ENCODE measurements around the gene CALD1. TPM values are rescaled to one million over a fixed set of nuclear protein-coding genes. Genes with fewer than 3 reads are reported as not detected.

CALD1 gene
- total RNA-seq, 2 experiments from 2014 or later: 0.42 to 0.62 TPM

DNA sequence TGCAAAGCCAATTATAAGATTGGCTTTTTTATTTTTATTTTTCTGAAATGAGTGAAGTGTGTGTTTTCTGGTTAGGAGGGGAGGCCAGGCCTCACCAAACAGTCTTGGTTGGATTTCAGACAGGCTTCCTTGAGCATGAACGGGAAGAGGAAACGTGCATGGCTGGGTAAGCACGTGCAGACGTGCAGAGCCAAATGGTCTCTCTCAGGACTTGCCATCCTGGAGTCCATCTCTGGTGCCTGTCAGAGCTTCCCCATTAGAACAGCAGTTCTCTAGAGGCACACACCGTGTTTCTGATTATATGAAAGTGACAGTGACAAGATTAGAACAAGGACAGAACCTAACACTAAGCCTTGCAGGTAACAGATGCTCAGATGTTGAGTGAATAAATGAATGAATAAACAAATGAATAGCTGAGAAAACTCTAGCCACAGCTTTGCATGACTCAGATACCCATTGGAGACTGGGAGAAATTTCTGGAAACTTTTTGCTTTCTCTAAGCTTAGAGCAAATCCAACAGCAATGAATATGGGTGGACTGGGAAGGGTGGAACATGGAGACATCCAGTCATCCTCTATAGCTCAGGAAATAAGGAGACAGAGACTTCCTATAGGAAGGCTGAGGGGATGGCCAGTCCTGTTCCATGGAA lies 11.8 kb upstream of the CALD1 start:
- H3K36me3 Mint-ChIP-seq (ENCODE audit: low read depth): peaks cover 2% of the 10 kb centered on the region
- no peaks in the 10 kb centered on the region for H3K4me1 Mint-ChIP-seq (ENCODE audit: low read depth)
- CTCF ChIA-PET: interaction anchor here (1.0 to 1.4 kb wide), 5 partner anchors 17 to 186 kb away, joined by 3 to 4 read pairs (median 3); no protein-coding TSS in a partner anchor
- intact Hi-C loops (cut with micrococcal nuclease): no loop called here
- H3K27ac Mint-ChIP-seq: no peak overlapping the region
- H3K27me3 Mint-ChIP-seq (ENCODE audit: low read depth): no peaks in the 10 kb centered on the region
- DNase-seq: no peak
- H3K9me3 Mint-ChIP-seq: no peaks in the 10 kb centered on the region
- H3K4me3 Mint-ChIP-seq: no peak overlapping the region

DNA sequence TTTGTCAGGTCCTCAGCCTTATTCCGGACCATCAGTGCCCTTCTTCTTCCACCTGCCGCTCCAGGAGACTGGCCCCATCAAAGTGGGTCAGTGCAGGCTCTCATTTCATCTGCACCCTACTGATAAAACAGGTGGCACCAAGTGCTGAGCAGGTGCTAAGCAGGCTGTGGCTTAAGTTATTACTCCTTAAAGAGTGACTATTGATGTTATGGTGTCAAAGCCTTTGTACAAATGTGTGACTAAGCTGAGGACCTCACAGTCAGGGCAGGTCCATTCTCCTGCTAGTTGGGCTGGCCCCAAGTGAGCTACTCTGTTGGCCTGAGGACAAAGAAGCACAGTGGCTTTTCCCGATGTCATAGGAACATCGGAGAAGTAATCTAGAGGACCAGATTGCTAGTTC lies 11.2 kb upstream of the CALD1 start:
- CTCF ChIA-PET: interaction anchor here (0.6 to 1.4 kb wide), 8 partner anchors 16 to 186 kb away, joined by 3 to 4 read pairs (median 3); no protein-coding TSS in a partner anchor
- intact Hi-C loops (cut with micrococcal nuclease): no loop called here

DNA sequence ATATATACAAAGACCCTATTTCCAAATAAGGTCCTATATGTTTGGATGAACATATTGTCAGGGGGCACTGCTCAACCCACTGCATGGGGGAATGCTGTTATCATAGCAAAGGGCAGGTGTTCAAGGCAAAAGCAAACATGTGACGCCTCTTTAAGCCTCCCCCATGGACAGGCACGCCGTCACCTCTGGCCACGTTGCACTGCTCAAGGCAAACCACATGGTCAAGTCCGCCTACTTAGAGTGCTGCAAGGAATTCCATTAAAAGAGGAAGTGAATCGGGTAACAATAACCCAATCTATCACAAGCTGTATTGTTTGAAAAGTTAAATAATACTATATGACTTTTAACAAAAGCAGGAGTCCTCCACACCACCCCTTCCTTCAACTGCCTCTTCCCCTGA lies 8.8 kb upstream of the CALD1 start:
- Mint-ChIP-seq H3K9me3 (no peaks in the 10 kb centered on the region), H3K4me1 (ENCODE audit: low read depth) (no peaks in the 10 kb centered on the region), H3K27me3 (ENCODE audit: low read depth) (no peaks in the 10 kb centered on the region), H3K36me3 (ENCODE audit: low read depth) (no peaks in the 10 kb centered on the region), H3K4me3 (no peak overlapping the region), H3K27ac (no peak overlapping the region)
- intact Hi-C loops (cut with micrococcal nuclease): no loop called here
- CTCF ChIA-PET: no interaction called here
- DNase-seq: no peak

More for the DNA sequence above, 11.2 kb upstream of the CALD1 start:
- Mint-ChIP-seq H3K4me1 (ENCODE audit: low read depth) (no peaks in the 10 kb centered on the region), H3K36me3 (ENCODE audit: low read depth) (no peaks in the 10 kb centered on the region), H3K27me3 (ENCODE audit: low read depth) (no peaks in the 10 kb centered on the region), H3K27ac (no peak overlapping the region), H3K9me3 (no peaks in the 10 kb centered on the region), H3K4me3 (no peak overlapping the region)
- DNase-seq: no peak

DNA sequence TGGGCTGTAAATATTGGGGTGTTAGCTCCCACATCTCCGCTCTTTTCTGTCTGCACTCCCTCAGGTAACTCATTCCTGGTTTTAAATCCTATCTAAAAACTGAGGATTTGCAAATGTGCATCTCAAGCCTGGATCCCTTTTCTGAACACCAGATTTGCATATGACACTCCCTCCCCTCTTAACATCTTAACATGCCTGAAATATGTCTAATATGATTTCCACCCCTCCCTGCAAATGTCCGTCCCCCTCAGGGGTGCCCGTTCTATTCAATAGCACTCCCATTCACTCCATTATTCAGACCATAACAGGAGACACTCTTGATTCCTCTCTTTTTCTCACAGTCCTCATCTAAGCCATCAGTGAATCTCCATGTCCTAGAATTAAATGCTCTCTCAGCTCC lies 8.3 kb upstream of the CALD1 start:
- intact Hi-C loops (cut with micrococcal nuclease): no loop called here
- Mint-ChIP-seq H3K4me3 (no peak overlapping the region), H3K27me3 (ENCODE audit: low read depth) (no peaks in the 10 kb centered on the region), H3K4me1 (ENCODE audit: low read depth) (no peaks in the 10 kb centered on the region), H3K27ac (no peak overlapping the region), H3K9me3 (no peaks in the 10 kb centered on the region), H3K36me3 (ENCODE audit: low read depth) (no peaks in the 10 kb centered on the region)
- no peak for DNase-seq
- CTCF ChIA-PET: no interaction called here

DNA sequence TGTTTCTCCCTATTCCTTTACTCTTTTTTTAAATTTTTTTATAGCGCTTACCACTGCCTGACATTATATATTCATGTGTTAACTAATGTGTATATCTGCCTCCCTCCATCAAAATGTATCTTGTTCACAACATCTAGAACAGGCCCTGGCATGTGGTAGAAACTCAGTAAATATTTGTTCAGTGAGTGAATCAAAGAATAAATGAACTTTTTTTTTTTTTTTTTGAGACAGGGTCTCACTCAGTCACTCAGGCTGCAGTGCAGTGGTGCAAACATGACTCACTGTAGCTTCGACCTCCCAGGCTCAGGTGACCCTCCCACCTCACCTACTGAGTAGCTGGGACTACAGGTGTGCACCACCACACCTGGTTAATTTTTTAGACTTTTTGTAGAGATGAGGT lies 7.5 kb upstream of the CALD1 start:
- H3K27me3 Mint-ChIP-seq (ENCODE audit: low read depth): no peaks in the 10 kb centered on the region
- no peak overlapping the region for H3K27ac Mint-ChIP-seq
- no peak for DNase-seq
- CTCF ChIA-PET: no interaction called here
- H3K36me3 Mint-ChIP-seq (ENCODE audit: low read depth): no peaks in the 10 kb centered on the region
- no peaks in the 10 kb centered on the region for H3K4me1 Mint-ChIP-seq (ENCODE audit: low read depth)
- no peaks in the 10 kb centered on the region for H3K9me3 Mint-ChIP-seq
- no peak overlapping the region for H3K4me3 Mint-ChIP-seq
- intact Hi-C loops (cut with micrococcal nuclease): no loop called here

DNA sequence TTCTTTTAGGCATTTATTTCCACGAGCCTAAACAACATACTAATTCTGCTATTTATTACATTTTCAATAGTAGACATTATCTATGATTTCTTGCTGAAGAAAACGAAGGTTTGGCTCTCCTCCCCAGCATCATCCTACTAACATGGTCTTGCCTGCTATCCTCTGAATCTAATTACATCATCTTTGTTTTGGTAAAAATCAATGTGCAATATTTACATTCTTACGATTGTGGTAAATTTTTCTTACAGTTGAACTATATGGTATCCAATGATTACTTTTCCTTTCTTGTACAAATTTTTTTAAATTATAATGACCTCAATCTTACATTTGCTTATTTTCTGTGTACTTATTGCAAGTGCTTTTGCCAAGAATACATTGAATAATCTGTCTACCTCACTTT lies 7.0 kb upstream of the CALD1 start:
- intact Hi-C loops (cut with micrococcal nuclease): no loop called here
- CTCF ChIA-PET: interaction anchor here (0.7 kb wide), 2 partner anchors 13 to 165 kb away, joined by 3 to 5 read pairs; no protein-coding TSS in a partner anchor

DNA sequence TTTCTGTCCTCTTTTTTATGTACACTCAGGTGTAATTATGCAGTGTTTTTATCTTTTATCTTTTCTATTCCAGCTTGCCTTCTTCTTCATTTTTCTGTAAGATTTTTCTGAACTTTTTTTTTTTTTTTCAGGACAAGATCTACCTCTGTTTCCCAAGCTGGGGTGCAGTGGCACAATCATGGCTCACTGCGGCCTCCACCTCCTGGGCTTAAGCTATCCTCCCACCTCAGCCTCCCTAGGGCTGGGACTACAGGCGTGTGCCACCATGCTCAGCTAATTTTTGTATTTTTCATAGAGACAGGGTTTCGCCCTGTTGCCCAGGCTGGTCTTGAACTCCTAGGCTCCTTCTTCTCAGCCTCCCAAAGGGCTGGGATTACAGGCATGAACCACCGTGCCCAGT lies 6.3 kb upstream of the CALD1 start:
- DNase-seq: no peak
- intact Hi-C loops (cut with micrococcal nuclease): no loop called here
- Mint-ChIP-seq H3K27me3 (ENCODE audit: low read depth) (no peaks in the 10 kb centered on the region), H3K36me3 (ENCODE audit: low read depth) (no peaks in the 10 kb centered on the region), H3K27ac (no peak overlapping the region), H3K9me3 (no peaks in the 10 kb centered on the region), H3K4me1 (ENCODE audit: low read depth) (no peaks in the 10 kb centered on the region), H3K4me3 (no peak overlapping the region)
- CTCF ChIA-PET: interaction anchor here (0.6 to 0.7 kb wide), 3 partner anchors 13 to 618 kb away, joined by 3 to 5 read pairs (median 4); no protein-coding TSS in a partner anchor

More for the DNA sequence above, 7.0 kb upstream of the CALD1 start:
- H3K36me3 Mint-ChIP-seq (ENCODE audit: low read depth): no peaks in the 10 kb centered on the region
- no peaks in the 10 kb centered on the region for H3K27me3 Mint-ChIP-seq (ENCODE audit: low read depth)
- DNase-seq: no peak
- H3K4me1 Mint-ChIP-seq (ENCODE audit: low read depth): no peaks in the 10 kb centered on the region
- H3K9me3 Mint-ChIP-seq: no peaks in the 10 kb centered on the region
- no peak overlapping the region for H3K27ac Mint-ChIP-seq
- no peak overlapping the region for H3K4me3 Mint-ChIP-seq

DNA sequence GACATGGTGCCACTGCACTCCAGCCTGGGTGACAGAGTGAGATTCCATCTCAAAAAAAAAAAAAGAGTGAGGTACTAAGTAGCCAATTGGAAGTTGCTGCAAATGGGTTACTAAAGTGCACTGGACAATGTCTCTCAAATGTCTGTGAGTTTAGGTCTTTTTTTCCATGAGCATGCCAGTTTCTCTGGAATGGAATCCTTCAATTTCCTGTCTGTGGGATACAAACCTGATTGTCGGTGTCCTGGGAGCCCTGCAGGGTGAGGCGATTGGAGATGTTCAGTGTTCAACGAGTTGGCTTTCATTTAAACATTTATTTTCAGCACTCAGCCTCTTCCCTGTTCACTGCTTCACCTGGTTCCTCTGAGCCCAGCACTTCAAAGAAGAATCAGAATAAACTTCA lies 5.3 kb upstream of the CALD1 start:
- CTCF ChIA-PET: no interaction called here
- Mint-ChIP-seq H3K9me3 (no peaks in the 10 kb centered on the region), H3K4me1 (ENCODE audit: low read depth) (no peaks in the 10 kb centered on the region), H3K4me3 (no peak overlapping the region), H3K27me3 (ENCODE audit: low read depth) (no peaks in the 10 kb centered on the region), H3K36me3 (ENCODE audit: low read depth) (no peaks in the 10 kb centered on the region), H3K27ac (no peak overlapping the region)
- intact Hi-C loops (cut with micrococcal nuclease): no loop called here
- no peak for DNase-seq

DNA sequence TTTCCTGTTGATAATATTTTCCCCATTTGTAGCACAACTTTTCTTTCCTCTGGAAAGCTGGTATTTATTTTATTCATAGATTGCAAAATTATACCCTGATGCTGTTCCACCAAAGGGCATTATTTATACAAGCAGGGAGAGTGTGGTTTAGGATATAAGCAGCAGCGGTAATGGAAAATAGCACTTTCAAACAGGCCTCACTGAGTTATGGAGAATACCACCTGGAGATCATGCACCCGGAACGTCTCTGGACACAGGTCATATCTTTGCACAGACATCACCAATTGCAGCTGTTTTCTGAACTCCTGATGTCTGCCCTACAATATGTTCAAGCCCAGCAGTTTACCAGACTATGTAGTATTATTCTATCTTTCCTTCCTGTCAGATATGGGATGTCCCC lies 2.0 kb upstream of the CALD1 start:
- no peaks in the 10 kb centered on the region for H3K36me3 Mint-ChIP-seq (ENCODE audit: low read depth)
- H3K4me1 Mint-ChIP-seq (ENCODE audit: low read depth): peaks cover 9% of the 10 kb centered on the region
- no peak for DNase-seq
- intact Hi-C loops (cut with micrococcal nuclease): no loop called here
- CTCF ChIA-PET: no interaction called here
- H3K27me3 Mint-ChIP-seq (ENCODE audit: low read depth): no peaks in the 10 kb centered on the region
- no peak overlapping the region for H3K4me3 Mint-ChIP-seq
- no peaks in the 10 kb centered on the region for H3K9me3 Mint-ChIP-seq
- no peak overlapping the region for H3K27ac Mint-ChIP-seq

DNA sequence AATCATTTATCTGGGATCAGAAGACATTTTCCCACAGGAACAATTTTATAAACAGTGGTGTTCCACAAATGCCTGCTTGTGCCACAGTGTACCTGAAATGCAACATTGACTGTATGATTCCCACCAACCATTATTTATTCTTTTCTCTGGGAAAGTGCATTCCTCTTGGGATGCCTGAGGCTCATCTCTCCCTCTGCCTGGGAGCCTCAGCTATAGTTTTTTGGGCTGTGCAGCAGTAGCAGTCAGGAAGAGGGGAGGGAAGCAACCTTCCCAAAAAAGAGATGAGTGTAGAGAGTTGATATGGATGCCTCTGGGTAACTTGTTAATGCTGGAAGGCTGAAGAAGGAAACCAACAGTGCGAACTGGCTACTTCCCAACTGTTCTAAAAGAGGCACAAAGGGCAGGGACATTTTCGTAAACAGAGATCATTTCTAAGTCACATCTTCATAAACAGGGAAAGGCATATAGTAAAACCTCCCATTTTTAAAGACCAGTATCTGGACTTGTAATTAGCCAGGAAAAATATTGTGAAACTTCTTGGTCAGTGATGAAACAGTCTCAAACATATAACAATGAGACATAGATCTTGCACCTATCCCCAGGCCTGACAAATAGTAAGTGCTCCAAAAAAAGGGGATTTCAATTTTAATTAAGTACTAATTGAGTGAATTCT lies 1.4 kb upstream of the CALD1 start:
- H3K4me3 Mint-ChIP-seq: no peak overlapping the region
- no peak for DNase-seq
- CTCF ChIA-PET: no interaction called here
- intact Hi-C loops (cut with micrococcal nuclease): no loop called here
- H3K9me3 Mint-ChIP-seq: no peaks in the 10 kb centered on the region
- no peaks in the 10 kb centered on the region for H3K27me3 Mint-ChIP-seq (ENCODE audit: low read depth)
- no peaks in the 10 kb centered on the region for H3K36me3 Mint-ChIP-seq (ENCODE audit: low read depth)
- peaks cover 12% of the 10 kb centered on the region for H3K4me1 Mint-ChIP-seq (ENCODE audit: low read depth)
- no peak overlapping the region for H3K27ac Mint-ChIP-seq

DNA sequence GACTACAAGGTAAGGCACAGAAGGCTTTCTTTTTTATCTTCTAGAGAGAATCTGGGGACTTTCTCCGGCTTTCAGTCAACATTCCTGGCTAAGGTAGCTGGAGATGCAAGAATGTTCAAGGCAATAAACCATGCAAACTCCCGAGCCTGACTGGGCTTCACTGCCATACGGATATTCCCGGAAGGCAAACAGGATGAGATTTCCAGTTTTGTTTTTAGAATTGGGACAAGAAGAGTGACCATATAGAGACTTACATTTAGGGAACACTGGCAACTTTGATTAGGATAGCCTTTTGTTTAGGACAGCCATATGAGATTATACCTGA lies 269 bp downstream of the CALD1 start:
- Mint-ChIP-seq H3K36me3 (ENCODE audit: low read depth) (no peaks in the 10 kb centered on the region), H3K27me3 (ENCODE audit: low read depth) (no peaks in the 10 kb centered on the region), H3K4me1 (ENCODE audit: low read depth) (peaks cover 12% of the 10 kb centered on the region), H3K4me3 (no peak overlapping the region), H3K27ac (no peak overlapping the region), H3K9me3 (no peaks in the 10 kb centered on the region)
- CTCF ChIA-PET: no interaction called here
- intact Hi-C loops (cut with micrococcal nuclease): no loop called here
- no peak for DNase-seq

DNA sequence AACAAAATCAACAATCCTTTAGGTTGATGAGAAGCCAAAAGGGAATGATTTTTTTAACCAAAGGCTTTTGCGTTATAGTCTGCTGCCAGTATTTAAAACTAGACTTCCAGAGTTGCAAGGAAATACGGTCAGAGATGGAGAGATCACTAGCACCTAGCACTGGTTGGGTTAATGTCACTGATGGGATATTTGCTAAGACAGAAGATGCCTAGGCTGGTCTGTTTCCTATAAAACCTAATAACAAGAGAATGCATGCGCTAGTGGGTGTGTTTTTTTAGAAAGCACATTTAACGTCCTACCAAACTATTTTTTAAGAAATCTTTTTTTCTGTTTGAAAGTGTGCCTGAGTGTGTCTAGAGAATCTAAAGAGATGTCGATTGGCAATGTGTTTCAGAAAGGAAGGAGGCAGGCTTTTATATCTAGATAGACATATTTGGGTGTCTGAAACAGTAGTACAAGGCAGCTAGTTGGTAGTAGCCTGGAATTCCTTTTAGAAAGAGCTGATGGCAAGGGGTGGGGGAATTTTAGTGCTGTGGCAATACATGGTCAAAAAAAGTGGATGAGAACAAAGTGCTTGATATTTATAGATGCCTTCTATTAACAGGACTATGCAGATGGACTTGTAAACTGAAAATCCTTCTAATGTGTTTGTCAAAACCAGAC lies 863 bp downstream of the CALD1 start:
- H3K4me3 Mint-ChIP-seq: no peak overlapping the region
- H3K27me3 Mint-ChIP-seq (ENCODE audit: low read depth): no peaks in the 10 kb centered on the region
- no peak overlapping the region for H3K27ac Mint-ChIP-seq
- CTCF ChIA-PET: no interaction called here
- peaks cover 12% of the 10 kb centered on the region for H3K4me1 Mint-ChIP-seq (ENCODE audit: low read depth)
- intact Hi-C loops (cut with micrococcal nuclease): no loop called here
- H3K9me3 Mint-ChIP-seq: no peaks in the 10 kb centered on the region
- no peak for DNase-seq
- H3K36me3 Mint-ChIP-seq (ENCODE audit: low read depth): no peaks in the 10 kb centered on the region

DNA sequence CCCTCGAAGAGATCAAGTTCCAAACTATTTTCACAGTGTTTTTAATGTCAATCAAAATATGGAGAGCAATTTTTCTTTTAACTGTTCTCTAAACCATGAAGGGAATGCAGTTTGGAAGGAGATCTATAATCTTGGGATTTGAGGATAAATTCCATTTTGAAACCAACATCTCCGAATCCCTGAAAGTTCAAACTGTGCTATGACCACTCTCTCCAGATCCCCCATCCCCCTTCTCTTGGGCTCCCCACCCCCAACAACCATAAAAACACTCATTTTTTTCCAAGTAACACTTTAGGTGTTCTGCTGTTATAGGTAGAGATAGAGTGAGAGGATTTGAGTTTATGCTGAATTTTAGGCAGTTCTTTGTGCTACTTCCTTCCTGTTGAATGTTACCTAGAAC lies 1.7 kb downstream of the CALD1 start:
- Mint-ChIP-seq H3K36me3 (ENCODE audit: low read depth) (no peaks in the 10 kb centered on the region), H3K4me1 (ENCODE audit: low read depth) (peaks cover 12% of the 10 kb centered on the region), H3K27ac (no peak overlapping the region), H3K4me3 (no peak overlapping the region), H3K27me3 (ENCODE audit: low read depth) (no peaks in the 10 kb centered on the region), H3K9me3 (no peaks in the 10 kb centered on the region)
- CTCF ChIA-PET: no interaction called here
- intact Hi-C loops (cut with micrococcal nuclease): no loop called here
- DNase-seq: no peak

Measured in activated naive CD4-positive, alpha-beta T cell treated with anti-CD3 and anti-CD28 coated beads for 36 hours (primary cell).